GM21619 (cell line): ENCODE results near the gene IQGAP2.

Experiments
- ATAC-seq: cut with Tn5 transposase; IDR thresholded peaks from one replicate; pipeline ENCODE4 v1.9.1; 2021; ENCODE audit not compliant: unreplicated experiment

Gene IQGAP2

GRCh38 chr5:76710991-76711390, 307.9 kb downstream of the IQGAP2 start:
- ATAC-seq, result peak; percentile 55

GRCh38 chr5:76714751-76715485, 311.8 kb downstream of the IQGAP2 start:
- no peak for ATAC-seq

GRCh38 chr5:76715486-76715735, 312.3 kb downstream of the IQGAP2 start:
- peak; percentile 13 for ATAC-seq

- ATAC-seq, result peak; percentile 54
These were observed 312.8 kb downstream of the IQGAP2 start, which contains the start of gene F2R for GRCh38 chr5:76715736-76716455. Gene F2R (plus strand): TSS chr5:76716126. CDS start chr5:76716308, 182 bp downstream.

- no peak for ATAC-seq
These were observed 313.5 kb downstream of the IQGAP2 start for GRCh38 chr5:76716456-76717157.

- ATAC-seq, result no peak
These were observed 314.4 kb downstream of the IQGAP2 start for GRCh38 chr5:76717222-76718083.

- no peak for ATAC-seq
These were observed 315.3 kb downstream of the IQGAP2 start for GRCh38 chr5:76718381-76718832.

- ATAC-seq, result no peak
These were observed 315.8 kb downstream of the IQGAP2 start for GRCh38 chr5:76718880-76719279.

- ATAC-seq, result peak; percentile 95
These were observed 318.0 kb downstream of the IQGAP2 start for GRCh38 chr5:76720988-76721569.

- ATAC-seq, result no peak
These were observed 320.2 kb downstream of the IQGAP2 start for GRCh38 chr5:76723266-76723665.

- ATAC-seq, result no peak
These were observed 320.8 kb downstream of the IQGAP2 start for GRCh38 chr5:76723906-76724305.

GRCh38 chr5:76724871-76725270, 321.8 kb downstream of the IQGAP2 start:
- no peak for ATAC-seq

- ATAC-seq, result no peak
These were observed 325.9 kb downstream of the IQGAP2 start for GRCh38 chr5:76728965-76729364.

GRCh38 chr5:76729373-76730290, 326.5 kb downstream of the IQGAP2 start:
- no peak for ATAC-seq

- peak; percentile 11 for ATAC-seq
These were observed 329.4 kb downstream of the IQGAP2 start for GRCh38 chr5:76732405-76733048.

GRCh38 chr5:76733049-76733417, 329.9 kb downstream of the IQGAP2 start:
- ATAC-seq, result peak; percentile 75

- ATAC-seq, result no peak
These were observed 332.9 kb downstream of the IQGAP2 start for GRCh38 chr5:76735762-76736545.
